Stomach smooth muscle (tissue), 2 donors: Measurements from ENCODE around the gene ANXA11.

Source experiments
- H3K27ac ChIP-seq: one replicate; pipeline ENCODE4 v1.7.0; 2013; ENCODE audit warnings: mild to moderate bottlenecking, low read length, inconsistent platforms
- H3K27me3 ChIP-seq, 2 donors: one replicate each; pipeline ENCODE4 v1.7.0; 2013; ENCODE audit warnings: low read length in 2 of 2; ENCODE audit not compliant: insufficient read depth in 2 of 2, control insufficient read depth in 1 of 2
- H3K36me3 ChIP-seq, 2 donors: one replicate each; pipeline ENCODE4 v1.7.0; 2013; ENCODE audit warnings: low read length in 2 of 2; ENCODE audit not compliant: control insufficient read depth in 2 of 2, insufficient read depth in 2 of 2
- H3K4me1 ChIP-seq: one replicate; pipeline ENCODE4 v1.7.0; 2013; ENCODE audit warnings: low read length; ENCODE audit not compliant: control insufficient read depth, insufficient read depth
- H3K4me3 ChIP-seq, 2 donors: one replicate each; pipeline ENCODE4 v1.7.0; 2013; ENCODE audit warnings: low read length in 2 of 2
- H3K9ac ChIP-seq, 2 donors: one replicate each; pipeline ENCODE4 v1.7.0; 2013; ENCODE audit warnings: low read length in 2 of 2, mild to moderate bottlenecking in 1 of 2
- H3K9me3 ChIP-seq, 2 donors: one replicate each; pipeline ENCODE4 v1.7.0; 2013; ENCODE audit warnings: low read length in 2 of 2; ENCODE audit not compliant: control insufficient read depth in 2 of 2
- donor health status: healthy.
- donor health status: Pancreatic carcinoma.

The ANXA11 gene

GRCh38 chr10:80197972-80198916, 7.1 kb downstream of the ANXA11 start:
- H3K27me3 ChIP-seq: no peaks in the 10 kb centered on the region
- H3K4me1 ChIP-seq: peaks cover 56% of the 10 kb centered on the region
- no peak overlapping the region for H3K27ac ChIP-seq
- no peaks in the 10 kb centered on the region for H3K9me3 ChIP-seq
- H3K4me3 ChIP-seq: no peak overlapping the region
- H3K36me3 ChIP-seq: peaks cover 0 to 2% of the 10 kb centered on the region in 2 donors
- no peak overlapping the region for H3K9ac ChIP-seq

GRCh38 chr10:80196950-80197315, 8.4 kb downstream of the ANXA11 start:
- Histone ChIP-seq H3K27me3 (no peaks in the 10 kb centered on the region), H3K4me1 (peaks cover 48% of the 10 kb centered on the region), H3K4me3 (no peak overlapping the region)

GRCh38 chr10:80196270-80196949, 8.9 kb downstream of the ANXA11 start:
- H3K4me3 ChIP-seq: peak overlapping the region in 1 of 2 donors; percentile 22
- H3K4me1 ChIP-seq: peaks cover 43% of the 10 kb centered on the region
- peak overlapping the region; percentile 62 for H3K27ac ChIP-seq
- no peaks in the 10 kb centered on the region for H3K9me3 ChIP-seq
- H3K9ac ChIP-seq: peak overlapping the region in 1 of 2 donors; percentile 13
- H3K36me3 ChIP-seq: peaks cover 0 to 2% of the 10 kb centered on the region in 2 donors
- H3K27me3 ChIP-seq: no peaks in the 10 kb centered on the region

More at GRCh38 chr10:80196950-80197315, 8.4 kb downstream of the ANXA11 start:
- Histone ChIP-seq H3K36me3 (peaks cover 0 to 2% of the 10 kb centered on the region in 2 donors), H3K27ac (peak overlapping the region; percentile 62), H3K9me3 (no peaks in the 10 kb centered on the region), H3K9ac (no peak overlapping the region)

- Histone ChIP-seq H3K27ac (no peak overlapping the region), H3K4me3 (no peak overlapping the region), H3K27me3 (no peaks in the 10 kb centered on the region), H3K4me1 (peaks cover 36% of the 10 kb centered on the region), H3K36me3 (peaks cover 0 to 2% of the 10 kb centered on the region in 2 donors), H3K9me3 (no peaks in the 10 kb centered on the region), H3K9ac (no peak overlapping the region)
These were observed 10.2 kb downstream of the ANXA11 start for GRCh38 chr10:80195046-80195574.

- peaks cover 31% of the 10 kb centered on the region for H3K4me1 ChIP-seq
- no peaks in the 10 kb centered on the region for H3K27me3 ChIP-seq
- H3K9me3 ChIP-seq: no peaks in the 10 kb centered on the region
- H3K27ac ChIP-seq: no peak overlapping the region
- no peak overlapping the region for H3K4me3 ChIP-seq
- H3K36me3 ChIP-seq: peaks cover 0 to 2% of the 10 kb centered on the region in 2 donors
- H3K9ac ChIP-seq: no peak overlapping the region
These were observed 10.8 kb downstream of the ANXA11 start for GRCh38 chr10:80194373-80195045.

GRCh38 chr10:80192553-80192952, 12.8 kb downstream of the ANXA11 start:
- H3K4me1 ChIP-seq: peaks cover 39% of the 10 kb centered on the region
- H3K4me3 ChIP-seq: no peak overlapping the region
- no peaks in the 10 kb centered on the region for H3K27me3 ChIP-seq
- no peak overlapping the region for H3K9ac ChIP-seq
- peaks cover 0 to 2% of the 10 kb centered on the region in 2 donors for H3K36me3 ChIP-seq
- H3K9me3 ChIP-seq: no peaks in the 10 kb centered on the region
- H3K27ac ChIP-seq: no peak overlapping the region

DNA sequence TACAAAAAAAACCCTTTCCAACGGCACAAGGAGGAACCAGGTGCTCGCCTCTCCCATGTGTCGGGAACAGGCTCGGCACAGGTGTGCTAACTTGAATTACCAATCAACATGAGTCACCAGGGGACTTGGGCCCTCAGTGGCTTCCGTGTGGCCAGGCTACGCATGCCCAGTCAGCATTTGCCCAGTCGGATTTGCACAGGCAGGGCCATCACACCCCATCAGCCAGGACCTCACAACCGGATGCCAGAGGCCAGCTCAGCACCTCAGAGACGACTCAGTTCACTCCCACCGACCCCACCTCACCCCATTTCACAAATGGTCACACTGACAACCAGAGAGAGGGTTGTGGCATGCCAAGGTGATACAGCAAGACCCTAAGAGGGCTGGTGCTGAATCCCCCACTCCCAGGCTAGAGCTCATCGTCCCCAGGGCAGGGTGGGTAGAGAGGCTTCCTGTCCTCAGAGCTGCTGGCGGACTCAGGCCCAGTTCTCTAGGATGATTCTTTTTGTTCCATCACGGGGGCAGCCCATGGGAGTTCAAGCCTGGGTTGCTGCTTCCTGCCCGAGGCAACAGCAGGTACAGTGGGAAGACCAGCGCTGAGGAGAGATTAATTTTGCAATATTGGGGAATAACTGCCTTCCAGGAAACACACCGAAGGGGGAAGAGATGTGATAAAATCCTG, 13.6 kb downstream of the ANXA11 start:
- no peak overlapping the region for H3K4me3 ChIP-seq
- no peak overlapping the region for H3K9ac ChIP-seq
- no peaks in the 10 kb centered on the region for H3K27me3 ChIP-seq
- peaks cover 38% of the 10 kb centered on the region for H3K4me1 ChIP-seq
- H3K27ac ChIP-seq: no peak overlapping the region
- peaks cover 0 to 2% of the 10 kb centered on the region in 2 donors for H3K36me3 ChIP-seq
- H3K9me3 ChIP-seq: no peaks in the 10 kb centered on the region

GRCh38 chr10:80188713-80189112, 16.6 kb downstream of the ANXA11 start:
- no peaks in the 10 kb centered on the region for H3K27me3 ChIP-seq
- no peaks in the 10 kb centered on the region for H3K36me3 ChIP-seq
- peaks cover 38% of the 10 kb centered on the region for H3K4me1 ChIP-seq
- no peak overlapping the region for H3K27ac ChIP-seq
- H3K4me3 ChIP-seq: no peak overlapping the region
- no peaks in the 10 kb centered on the region for H3K9me3 ChIP-seq
- H3K9ac ChIP-seq: no peak overlapping the region

- Histone ChIP-seq H3K9ac (no peak overlapping the region), H3K27ac (no peak overlapping the region), H3K9me3 (no peaks in the 10 kb centered on the region), H3K4me3 (no peak overlapping the region), H3K27me3 (no peaks in the 10 kb centered on the region), H3K4me1 (peaks cover 47% of the 10 kb centered on the region), H3K36me3 (no peaks in the 10 kb centered on the region)
These were observed 17.6 kb downstream of the ANXA11 start for GRCh38 chr10:80187465-80188409.
